Measurements from ENCODE around the gene PLAC1. TPM values are rescaled to one million over a fixed set of nuclear protein-coding genes. Genes with fewer than 3 reads are reported as not detected.

Gene PLAC1
- total RNA-seq, 1 experiment from 2014 or later = not detected

- no peak for TF ChIP-seq CTCF (IDR thresholded peaks at IDR 0.05)
These were observed 58.9 kb downstream of the PLAC1 start (continued) for GRCh38 chrX:134599184-134599914.

DNA sequence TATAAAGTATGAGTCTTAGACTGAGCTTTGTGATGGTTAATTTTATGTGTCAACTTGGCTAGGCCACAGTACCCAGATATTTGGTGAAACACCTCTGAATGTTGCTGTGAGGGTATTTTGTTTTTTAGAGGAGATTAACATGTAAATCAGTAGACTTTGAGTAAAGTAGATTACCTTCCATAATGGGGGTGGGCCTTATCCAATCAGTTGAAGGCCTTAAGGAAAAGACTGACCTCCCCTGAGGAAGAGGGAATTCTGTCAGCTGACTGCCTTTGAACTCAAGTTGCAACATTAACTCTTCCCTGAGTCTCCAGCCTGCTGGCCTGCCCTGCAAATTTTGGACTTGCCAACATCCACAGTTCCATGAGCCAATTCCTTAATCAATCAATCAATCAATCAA, 66.0 kb downstream of the PLAC1 start:
- no peak for TF ChIP-seq ZNF121 (CRISPR knock-in tag; IDR thresholded peaks at IDR 0.05)
- TF ChIP-seq GRHL2 (CRISPR knock-in tag; IDR thresholded peaks at IDR 0.05; ENCODE audit: insufficient replicate concordance, severe bottlenecking) = no peak
- TF ChIP-seq OVOL2 (CRISPR knock-in tag; IDR thresholded peaks at IDR 0.05; ENCODE audit: borderline replicate concordance) = no peak
- TF ChIP-seq HMGA2 (CRISPR knock-in tag; IDR thresholded peaks at IDR 0.05) = no peak
- no peak for TF ChIP-seq PRRX2 (CRISPR knock-in tag; IDR thresholded peaks at IDR 0.05)
- TF ChIP-seq ZNF317 (CRISPR knock-in tag; IDR thresholded peaks at IDR 0.05; ENCODE audit: borderline replicate concordance, low read depth) = no peak
- TF ChIP-seq ETV6 (CRISPR knock-in tag; IDR thresholded peaks at IDR 0.05) = no peak
- TF ChIP-seq CBFB (CRISPR knock-in tag; IDR thresholded peaks at IDR 0.05; ENCODE audit: low read depth) = no peak
- no peak for TF ChIP-seq ZNF671 (CRISPR knock-in tag; IDR thresholded peaks at IDR 0.05)
- no peak for TF ChIP-seq NFE2L1 (CRISPR knock-in tag; IDR thresholded peaks at IDR 0.05)
- TF ChIP-seq EMX1 (CRISPR knock-in tag; IDR thresholded peaks at IDR 0.05) = no peak
- TF ChIP-seq, protein P1, sequence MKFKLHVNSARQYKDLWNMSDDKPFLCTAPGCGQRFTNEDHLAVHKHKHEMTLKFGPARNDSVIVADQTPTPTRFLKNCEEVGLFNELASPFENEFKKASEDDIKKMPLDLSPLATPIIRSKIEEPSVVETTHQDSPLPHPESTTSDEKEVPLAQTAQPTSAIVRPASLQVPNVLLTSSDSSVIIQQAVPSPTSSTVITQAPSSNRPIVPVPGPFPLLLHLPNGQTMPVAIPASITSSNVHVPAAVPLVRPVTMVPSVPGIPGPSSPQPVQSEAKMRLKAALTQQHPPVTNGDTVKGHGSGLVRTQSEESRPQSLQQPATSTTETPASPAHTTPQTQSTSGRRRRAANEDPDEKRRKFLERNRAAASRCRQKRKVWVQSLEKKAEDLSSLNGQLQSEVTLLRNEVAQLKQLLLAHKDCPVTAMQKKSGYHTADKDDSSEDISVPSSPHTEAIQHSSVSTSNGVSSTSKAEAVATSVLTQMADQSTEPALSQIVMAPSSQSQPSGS (CRISPR knock-in tag; IDR thresholded peaks at IDR 0.05; ENCODE audit: borderline replicate concordance, low read depth) = no peak
- no peak overlapping the region for H3K4me3 Mint-ChIP-seq
- ChIA-PET CTCF (no interaction called here), POLR2A (no interaction called here)
- DNase-seq (ENCODE audit: low spot score) (no peak), ATAC-seq (no peak)
- no peaks in the 10 kb centered on the region for H3K4me1 Mint-ChIP-seq
- H3K9me3 Mint-ChIP-seq = no peaks in the 10 kb centered on the region
- no peak overlapping the region for H3K27ac Mint-ChIP-seq
- no peaks in the 10 kb centered on the region for H3K36me3 Mint-ChIP-seq
- no peaks in the 10 kb centered on the region for H3K27me3 Mint-ChIP-seq (ENCODE audit: low read depth)

DNA sequence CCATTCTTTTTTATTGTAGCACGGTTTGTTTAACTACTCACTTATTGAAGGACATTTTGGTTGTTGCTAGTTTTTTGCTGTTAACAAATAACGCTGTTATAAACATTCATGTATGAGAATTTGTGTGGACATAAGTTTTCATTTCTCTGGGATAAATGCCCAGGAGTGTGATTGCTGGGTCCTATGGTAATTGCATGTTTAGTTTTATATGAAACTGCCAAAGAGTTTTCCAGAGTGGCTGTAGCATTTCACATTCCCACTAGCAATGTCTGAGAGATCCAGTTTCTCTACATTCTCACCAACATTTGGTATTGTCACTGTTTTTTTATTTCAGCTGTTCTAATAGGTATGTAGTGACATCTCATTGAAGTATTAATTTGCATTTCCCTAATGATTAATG, 66.8 kb downstream of the PLAC1 start:
- POLR2A ChIA-PET = no interaction called here
- no peak for DNase-seq (ENCODE audit: low spot score)
- Mint-ChIP-seq H3K27me3 (ENCODE audit: low read depth) (no peaks in the 10 kb centered on the region), H3K36me3 (no peaks in the 10 kb centered on the region), H3K9me3 (no peaks in the 10 kb centered on the region), H3K27ac (no peak overlapping the region), H3K4me1 (no peaks in the 10 kb centered on the region), H3K4me3 (no peak overlapping the region)
- CTCF ChIA-PET = interaction anchor here (0.8 kb wide), 1 partner anchor 71 kb away, joined by 3 read pairs; no protein-coding TSS in a partner anchor
- ATAC-seq = no peak
- no peak for TF ChIP-seq ARID4B (CRISPR knock-in tag; IDR thresholded peaks at IDR 0.05; ENCODE audit: borderline replicate concordance)
- TF ChIP-seq IRF2 (CRISPR knock-in tag; IDR thresholded peaks at IDR 0.05; ENCODE audit: borderline replicate concordance, low read depth) = no peak
- TF ChIP-seq ZNF121 (CRISPR knock-in tag; IDR thresholded peaks at IDR 0.05) = no peak
- TF ChIP-seq OVOL2 (CRISPR knock-in tag; IDR thresholded peaks at IDR 0.05; ENCODE audit: borderline replicate concordance) = no peak
- no peak for TF ChIP-seq SMAD4 (CRISPR knock-in tag; IDR thresholded peaks at IDR 0.05)
- TF ChIP-seq, protein P2, sequence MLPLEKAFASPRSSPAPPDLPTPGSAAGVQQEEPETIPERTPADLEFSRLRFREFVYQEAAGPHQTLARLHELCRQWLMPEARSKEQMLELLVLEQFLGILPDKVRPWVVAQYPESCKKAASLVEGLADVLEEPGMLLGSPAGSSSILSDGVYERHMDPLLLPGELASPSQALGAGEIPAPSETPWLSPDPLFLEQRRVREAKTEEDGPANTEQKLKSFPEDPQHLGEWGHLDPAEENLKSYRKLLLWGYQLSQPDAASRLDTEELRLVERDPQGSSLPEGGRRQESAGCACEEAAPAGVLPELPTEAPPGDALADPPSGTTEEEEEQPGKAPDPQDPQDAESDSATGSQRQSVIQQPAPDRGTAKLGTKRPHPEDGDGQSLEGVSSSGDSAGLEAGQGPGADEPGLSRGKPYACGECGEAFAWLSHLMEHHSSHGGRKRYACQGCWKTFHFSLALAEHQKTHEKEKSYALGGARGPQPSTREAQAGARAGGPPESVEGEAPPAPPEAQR (CRISPR knock-in tag; IDR thresholded peaks at IDR 0.05) = no peak
- no peak for TF ChIP-seq ETV6 (CRISPR knock-in tag; IDR thresholded peaks at IDR 0.05)
- no peak for TF ChIP-seq ZNF317 (CRISPR knock-in tag; IDR thresholded peaks at IDR 0.05; ENCODE audit: borderline replicate concordance, low read depth)
- TF ChIP-seq, protein P3, sequence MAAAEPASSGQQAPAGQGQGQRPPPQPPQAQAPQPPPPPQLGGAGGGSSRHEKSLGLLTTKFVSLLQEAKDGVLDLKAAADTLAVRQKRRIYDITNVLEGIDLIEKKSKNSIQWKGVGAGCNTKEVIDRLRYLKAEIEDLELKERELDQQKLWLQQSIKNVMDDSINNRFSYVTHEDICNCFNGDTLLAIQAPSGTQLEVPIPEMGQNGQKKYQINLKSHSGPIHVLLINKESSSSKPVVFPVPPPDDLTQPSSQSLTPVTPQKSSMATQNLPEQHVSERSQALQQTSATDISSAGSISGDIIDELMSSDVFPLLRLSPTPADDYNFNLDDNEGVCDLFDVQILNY (CRISPR knock-in tag; IDR thresholded peaks at IDR 0.05) = no peak
- no peak for TF ChIP-seq ELF4 (CRISPR knock-in tag; IDR thresholded peaks at IDR 0.05; ENCODE audit: low read depth)
- TF ChIP-seq ZBTB21 (CRISPR knock-in tag; IDR thresholded peaks at IDR 0.05; ENCODE audit: borderline replicate concordance) = no peak
- no peak for TF ChIP-seq CBFB (CRISPR knock-in tag; IDR thresholded peaks at IDR 0.05; ENCODE audit: low read depth)

Data from WTC11 (cell line).